Frontal cortex (tissue), 4 donors: Measurements from ENCODE around the gene ARRDC4. TPM values are rescaled to one million over a fixed set of nuclear protein-coding genes. Genes with fewer than 3 reads are reported as not detected.

Experiments used
- DNase-seq, 2 donors: peaks; one replicate each; pipeline ENCODE4 v3.0.0; 2012; ENCODE audit warnings: low spot score in 2 of 2
- FAIRE-seq: peaks from 2 replicates; lab custom pipeline; 2012; peaks lifted over from hg19 to GRCh38; lab: Jason Lieb, UNC
- total RNA-seq: library from RNA; depleted of rRNA; stranded (reverse); fragments of >200 nt; gene quantifications from one replicate; pipeline ENCODE4 v1.2.3, GENCODE V29; 2014
- donor health status: control.
- donor health status: control.
- donor health status: control.

ARRDC4 gene, protein sequence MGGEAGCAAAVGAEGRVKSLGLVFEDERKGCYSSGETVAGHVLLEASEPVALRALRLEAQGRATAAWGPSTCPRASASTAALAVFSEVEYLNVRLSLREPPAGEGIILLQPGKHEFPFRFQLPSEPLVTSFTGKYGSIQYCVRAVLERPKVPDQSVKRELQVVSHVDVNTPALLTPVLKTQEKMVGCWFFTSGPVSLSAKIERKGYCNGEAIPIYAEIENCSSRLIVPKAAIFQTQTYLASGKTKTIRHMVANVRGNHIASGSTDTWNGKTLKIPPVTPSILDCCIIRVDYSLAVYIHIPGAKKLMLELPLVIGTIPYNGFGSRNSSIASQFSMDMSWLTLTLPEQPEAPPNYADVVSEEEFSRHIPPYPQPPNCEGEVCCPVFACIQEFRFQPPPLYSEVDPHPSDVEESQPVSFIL
- total RNA-seq: 40.4 TPM

- FAIRE-seq (peak; percentile 99), DNase-seq (peak; percentile 88 to 94)
Measured at GRCh38 chr15:97960364-97961066, at the start of gene ARRDC4. Gene ARRDC4, plus strand, starts transcription at chr15:97960703. Its CDS starts 159 bp downstream, at chr15:97960862.

DNA sequence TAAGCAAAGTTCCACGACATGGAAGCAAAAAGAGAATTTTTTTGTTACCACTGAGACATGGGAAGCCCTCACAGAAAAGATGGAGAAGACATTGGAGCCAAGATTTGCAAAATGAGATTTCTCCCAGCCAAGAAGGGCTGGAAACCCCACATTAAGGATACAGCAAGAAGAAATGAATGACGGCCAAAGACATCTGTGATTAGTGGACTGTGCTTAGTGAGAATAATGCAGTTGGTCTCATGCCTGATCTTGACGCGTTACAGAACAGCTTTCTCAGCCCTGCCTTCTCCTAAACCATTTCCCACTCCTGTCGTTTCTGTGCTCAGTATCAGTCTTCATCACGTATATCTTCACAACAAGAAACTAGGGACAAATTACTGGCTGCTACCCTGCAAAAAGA is 45.8 kb upstream of the ARRDC4 start:
- FAIRE-seq (no peak), DNase-seq (no peak)

- no peak for FAIRE-seq
- no peak for DNase-seq
Measured at GRCh38 chr15:97915261-97915660, 45.2 kb upstream of the ARRDC4 start.

- no peak for FAIRE-seq
Measured at GRCh38 chr15:97921296-97921865, 39.1 kb upstream of the ARRDC4 start.

DNA sequence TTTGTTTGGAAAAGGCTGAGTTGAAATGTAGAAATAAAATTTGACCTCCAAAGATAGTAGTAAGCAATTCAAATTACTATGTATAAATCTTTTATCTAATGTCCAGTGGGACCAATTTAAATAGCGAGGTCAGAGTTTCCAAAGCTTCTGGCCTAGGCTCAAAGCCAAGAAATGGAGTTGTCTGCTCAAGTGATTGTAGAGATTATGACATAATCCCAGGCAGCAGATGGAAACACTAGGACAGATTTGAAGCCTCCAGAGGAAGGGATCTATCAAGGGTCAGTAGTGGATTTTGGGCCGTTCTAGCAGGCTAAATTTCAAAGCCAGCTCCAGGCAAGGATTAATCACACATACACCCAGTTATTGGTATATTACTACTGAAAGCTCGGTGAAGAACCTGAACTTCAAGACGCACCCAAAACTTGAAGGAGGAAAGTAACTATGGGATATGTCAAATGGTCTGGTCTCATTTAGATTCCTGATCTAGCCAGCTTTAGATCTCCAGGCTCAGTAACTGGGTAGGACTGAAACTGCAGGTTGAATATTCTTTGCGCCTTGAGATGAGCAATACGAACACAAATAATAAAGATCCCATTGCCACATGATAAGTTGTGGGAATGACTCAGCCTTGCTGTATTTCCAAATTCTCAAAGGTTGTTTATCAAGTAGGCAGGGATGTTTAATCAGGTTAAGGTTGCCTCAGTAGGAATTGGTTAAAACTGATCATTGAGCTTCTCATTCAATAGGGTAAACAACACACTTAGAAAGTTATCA is 30.9 kb upstream of the ARRDC4 start:
- no peak for FAIRE-seq
- DNase-seq: no peak

More at GRCh38 chr15:97921296-97921865, 39.1 kb upstream of the ARRDC4 start:
- no peak for DNase-seq

GRCh38 chr15:97930230-97930629 is 30.3 kb upstream of the ARRDC4 start:
- DNase-seq (no peak), FAIRE-seq (no peak)

DNA sequence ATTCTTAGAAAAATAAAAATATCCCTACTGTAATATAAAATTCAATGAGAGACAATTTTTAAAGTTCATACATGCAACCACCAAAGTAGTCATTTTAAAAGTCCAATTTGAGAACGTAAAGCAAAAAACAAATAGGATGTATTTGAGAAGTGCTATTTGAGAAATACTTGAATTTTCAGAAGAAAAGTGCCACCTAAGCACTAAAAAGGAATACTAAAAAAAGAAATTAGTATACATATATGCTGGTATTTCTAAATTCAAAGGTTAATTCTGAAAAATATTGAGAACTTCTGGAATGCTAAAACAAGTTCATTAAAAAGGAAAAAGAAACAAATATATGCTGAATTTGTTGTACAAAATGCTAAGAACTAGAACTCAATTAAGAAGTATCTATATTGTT is 29.2 kb upstream of the ARRDC4 start:
- no peak for FAIRE-seq
- no peak for DNase-seq

GRCh38 chr15:97933589-97933988 is 26.9 kb upstream of the ARRDC4 start:
- no peak for FAIRE-seq
- DNase-seq: no peak

- DNase-seq (no peak), FAIRE-seq (no peak)
Measured at GRCh38 chr15:97940993-97941392, 19.5 kb upstream of the ARRDC4 start.

DNA sequence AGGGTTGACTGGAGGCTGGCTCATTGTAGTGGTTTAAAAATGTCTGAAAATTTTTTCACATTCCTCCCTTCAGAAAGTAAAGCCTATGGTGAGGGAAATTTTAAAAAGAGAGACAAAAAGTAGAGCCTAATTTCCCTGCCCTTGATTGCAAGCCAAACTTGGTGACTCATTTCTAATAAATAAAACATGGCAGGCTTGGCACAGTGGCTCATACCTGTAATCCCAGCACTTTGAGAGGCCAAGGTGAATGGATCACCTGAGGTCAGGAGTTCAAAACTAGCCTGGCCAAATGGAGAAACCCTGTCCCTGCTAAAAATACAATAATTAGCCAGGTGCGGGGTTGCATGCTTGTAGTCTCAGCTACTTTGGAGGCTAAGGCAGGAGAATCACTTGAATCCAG is 18.9 kb upstream of the ARRDC4 start:
- DNase-seq (no peak), FAIRE-seq (no peak)

GRCh38 chr15:97944724-97945123 is 15.8 kb upstream of the ARRDC4 start:
- no peak for DNase-seq

DNA sequence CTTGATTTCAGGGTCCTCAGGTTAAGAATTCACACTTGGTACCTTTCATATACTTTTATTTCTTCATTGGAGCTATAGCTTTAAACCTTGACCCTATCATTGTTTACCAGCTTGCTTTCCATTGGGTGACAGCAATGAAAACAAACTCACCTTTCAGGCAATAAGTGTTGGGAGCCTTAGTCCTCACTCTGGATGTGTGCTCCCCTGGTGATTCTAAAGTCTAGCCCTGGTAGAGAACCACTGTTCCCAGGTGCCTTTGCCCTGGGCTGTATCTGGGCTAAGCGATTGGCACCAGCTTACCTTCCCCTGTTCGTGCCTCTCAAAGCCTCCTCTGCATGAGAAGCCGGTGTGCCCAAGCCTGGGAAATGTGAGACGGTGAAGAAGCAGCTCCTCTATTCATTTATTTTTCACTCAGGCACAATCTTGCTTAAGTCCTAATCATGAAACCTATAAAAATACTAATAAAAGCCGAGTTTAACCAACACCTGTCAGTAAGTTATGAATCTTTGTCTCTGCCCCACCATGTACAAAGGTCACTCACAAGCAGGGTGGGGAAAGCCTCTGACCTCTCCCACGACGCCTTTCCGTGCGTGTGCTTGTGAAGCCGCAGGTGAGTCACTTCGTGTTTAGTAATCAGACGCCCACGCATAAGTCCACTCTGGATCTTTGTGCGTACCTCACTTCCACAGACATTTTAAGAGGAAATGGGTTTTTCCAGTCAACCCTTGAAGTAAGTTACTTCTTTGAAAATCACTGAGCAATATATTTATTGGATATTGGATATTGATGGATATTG is 12.8 kb upstream of the ARRDC4 start:
- DNase-seq: no peak
- no peak for FAIRE-seq

More at GRCh38 chr15:97944724-97945123, 15.8 kb upstream of the ARRDC4 start:
- no peak for FAIRE-seq

DNA sequence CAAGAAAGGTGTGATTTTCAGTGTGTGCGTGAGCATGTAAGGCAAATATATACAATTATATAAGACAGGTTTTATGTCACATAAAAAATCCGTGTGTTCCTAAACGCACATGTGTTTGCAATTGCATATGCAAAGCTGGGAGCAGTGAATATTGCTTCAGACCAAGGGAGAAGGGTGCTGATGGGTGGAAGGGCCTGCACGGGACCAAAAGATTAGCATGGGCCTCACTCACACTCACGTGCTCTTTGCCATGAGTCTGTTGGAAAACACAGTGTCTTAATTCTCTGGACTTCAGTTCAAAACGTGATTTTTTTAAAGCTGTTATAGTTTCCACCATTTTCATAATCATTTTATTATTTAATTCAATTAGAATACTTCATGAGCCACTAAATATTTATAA is 7.2 kb upstream of the ARRDC4 start:
- DNase-seq (no peak), FAIRE-seq (no peak)

DNA sequence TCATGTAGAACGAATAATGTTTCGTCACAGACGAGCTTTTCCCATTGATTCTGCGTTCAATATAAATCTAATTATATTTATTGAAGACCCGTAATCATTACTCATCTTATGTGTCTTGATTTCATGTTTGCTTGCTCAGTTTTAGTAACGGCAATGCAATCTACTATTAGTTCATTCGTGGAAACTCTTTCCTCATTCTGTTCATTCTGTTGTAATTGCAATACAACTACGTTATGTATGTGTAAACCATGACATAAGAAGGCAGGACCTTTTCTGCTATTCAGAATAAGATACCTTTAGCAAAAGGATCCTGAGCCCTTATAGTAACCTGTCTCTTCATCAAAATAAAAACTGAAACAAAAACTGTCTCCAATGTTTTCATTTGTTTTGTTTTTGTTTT is 6.8 kb upstream of the ARRDC4 start:
- DNase-seq (no peak), FAIRE-seq (no peak)

GRCh38 chr15:97955035-97955434 is 5.5 kb upstream of the ARRDC4 start:
- DNase-seq (no peak), FAIRE-seq (no peak)

DNA sequence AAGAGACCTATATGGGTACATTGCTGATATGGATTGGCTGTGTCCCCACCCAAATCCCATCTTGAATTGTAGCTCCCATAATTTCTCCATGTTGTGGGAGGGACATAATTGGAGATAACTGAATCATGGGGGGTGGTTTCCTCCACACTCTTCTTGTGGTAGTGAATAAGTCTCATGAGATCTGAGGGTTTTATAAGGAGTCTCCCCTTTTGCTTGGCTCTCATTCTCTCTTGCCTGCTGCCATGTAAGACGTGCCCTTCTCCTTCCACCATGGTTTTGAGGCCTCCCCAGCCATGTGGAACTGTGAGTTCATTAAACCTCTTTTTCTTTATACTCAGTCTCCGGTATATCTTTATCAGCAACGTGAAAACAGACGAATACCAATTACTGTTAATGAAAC is 5.0 kb upstream of the ARRDC4 start:
- DNase-seq: no peak
- no peak for FAIRE-seq

GRCh38 chr15:97959724-97960363 is 659 bp upstream of the ARRDC4 start:
- FAIRE-seq (no peak), DNase-seq (peak in 1 of 2 donors; percentile 9)

DNA sequence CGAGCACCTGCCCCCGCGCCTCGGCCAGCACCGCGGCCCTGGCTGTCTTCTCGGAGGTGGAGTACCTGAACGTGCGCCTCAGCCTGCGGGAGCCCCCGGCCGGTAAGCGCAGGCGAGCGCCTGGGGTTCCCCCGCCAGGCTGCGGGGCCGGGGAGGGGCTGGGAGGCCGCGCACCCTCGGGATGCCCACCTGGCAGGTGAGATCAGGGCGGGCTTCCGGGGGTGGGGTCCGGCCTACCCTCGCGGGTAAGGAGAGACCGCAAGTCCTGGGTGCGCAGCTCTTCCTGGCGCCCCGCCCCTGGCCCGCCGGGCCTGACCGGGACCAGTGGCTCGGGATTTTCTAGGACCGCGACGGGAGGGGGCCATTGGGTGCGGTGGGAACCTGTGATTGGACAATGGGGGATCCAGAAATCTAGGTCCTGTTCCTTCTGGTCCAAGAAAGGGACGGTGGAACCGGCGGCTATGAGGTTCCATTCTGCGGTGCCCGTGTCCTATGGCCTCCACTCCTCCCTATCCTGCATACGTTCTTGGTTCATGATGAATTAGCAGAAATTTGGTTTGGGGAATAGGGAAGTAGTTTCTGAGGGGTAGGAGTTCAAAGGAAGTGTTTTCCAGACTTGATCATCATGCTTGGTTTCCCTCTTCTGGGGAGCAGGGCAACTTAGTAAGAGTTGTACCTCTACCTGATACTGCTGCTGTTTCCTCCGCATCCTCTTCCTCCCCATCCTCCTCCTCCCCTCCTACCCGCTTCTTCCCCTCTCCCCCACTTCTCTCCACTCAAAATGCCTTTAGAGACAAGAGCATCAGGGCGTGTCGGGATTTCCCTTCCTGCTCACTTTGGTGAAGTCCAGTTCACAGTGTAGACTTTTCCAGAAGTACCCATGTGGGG is 808 bp downstream of the ARRDC4 start:
- peak in 1 of 2 donors; percentile 7 for DNase-seq
- FAIRE-seq: no peak
